Left ventricle myocardium inferior (tissue), 1 donor: Measurements from ENCODE around the gene GULP1. TPM values are rescaled to one million over a fixed set of nuclear protein-coding genes. Genes with fewer than 3 reads are reported as not detected.

Experiments
- DNase-seq: peaks from one replicate; pipeline ENCODE4 v3.0.0-alpha.2; 2020
- H3K27ac ChIP-seq: fragments of 200-600 bp; replicated peaks from 2 replicates; pipeline ENCODE4 v1.8.0; 2021
- H3K27me3 ChIP-seq: fragments of 200-600 bp; 2 replicates; pipeline ENCODE4 v1.8.0; 2021; ENCODE audit warnings: low read depth
- H3K36me3 ChIP-seq: fragments of 200-600 bp; 2 replicates; pipeline ENCODE4 v1.8.0; 2021
- H3K4me1 ChIP-seq: fragments of 200-600 bp; 2 replicates; pipeline ENCODE4 v1.8.0; 2021
- H3K4me3 ChIP-seq: fragments of 200-600 bp; 2 replicates; pipeline ENCODE4 v1.8.0; 2021; ENCODE audit warnings: mild to moderate bottlenecking, moderate library complexity
- H3K9me3 ChIP-seq: fragments of 200-600 bp; replicated peaks from 2 replicates; pipeline ENCODE4 v1.8.0; 2021
- CTCF ChIP-seq: fragments of 200-600 bp; IDR thresholded peaks from 2 replicates; pipeline ENCODE4 v1.8.0; 2021; ENCODE audit warnings: antibody characterized with exemption, mild to moderate bottlenecking, borderline replicate concordance
- intact Hi-C: fragments of 100-400 bp; cut with micrococcal nuclease; formaldehyde crosslinking; loops from one replicate; pipeline ENCODE4 v1.11.0; 2022
- total RNA-seq: library from RNA; stranded (reverse); fragmentation: NEBNext Ultra II Directional; extraction: Animal tissue kit (Norgen Biotek cat#: 25700); gene quantifications from one replicate; pipeline ENCODE4 v1.2.1, GENCODE V29; 2021
- donor health status: DM: no; HTN: yes; CAD: no; lungs with severe emphysema.

Gene GULP1
- total RNA-seq, 1 donor from 2014 or later = 5.7 TPM

GRCh38 chr2:188326290-188326668 is 34.6 kb downstream of the GULP1 start:
- DNase-seq = no peak
- intact Hi-C loops = no loop called here
- TF ChIP-seq CTCF = no peak
- H3K27ac ChIP-seq = no peak overlapping the region
- H3K4me1 ChIP-seq = peaks cover 22% of the 10 kb centered on the region
- H3K4me3 ChIP-seq = no peak overlapping the region
- H3K27me3 ChIP-seq = no peaks in the 10 kb centered on the region
- H3K9me3 ChIP-seq = no peaks in the 10 kb centered on the region
- H3K36me3 ChIP-seq = no peaks in the 10 kb centered on the region

- Histone ChIP-seq H3K4me3 (no peak overlapping the region), H3K27me3 (no peaks in the 10 kb centered on the region), H3K4me1 (peaks cover 22% of the 10 kb centered on the region), H3K36me3 (no peaks in the 10 kb centered on the region), H3K27ac (no peak overlapping the region), H3K9me3 (no peaks in the 10 kb centered on the region)
- intact Hi-C loops = no loop called here
- no peak for DNase-seq
- no peak for TF ChIP-seq CTCF
Measured at GRCh38 chr2:188326669-188327301, 35.1 kb downstream of the GULP1 start.

- H3K27me3 ChIP-seq = no peaks in the 10 kb centered on the region
- no peaks in the 10 kb centered on the region for H3K9me3 ChIP-seq
- no peak overlapping the region for H3K27ac ChIP-seq
- intact Hi-C loops = no loop called here
- no peak overlapping the region for H3K4me3 ChIP-seq
- TF ChIP-seq CTCF = no peak
- DNase-seq = no peak
- H3K4me1 ChIP-seq = peaks cover 18% of the 10 kb centered on the region
- no peaks in the 10 kb centered on the region for H3K36me3 ChIP-seq
Measured at GRCh38 chr2:188327518-188328213, 36.0 kb downstream of the GULP1 start.

GRCh38 chr2:188328419-188328818 is 36.7 kb downstream of the GULP1 start:
- no peak for DNase-seq
- intact Hi-C loops = no loop called here
- no peak for TF ChIP-seq CTCF
- Histone ChIP-seq H3K27ac (no peak overlapping the region), H3K27me3 (no peaks in the 10 kb centered on the region), H3K9me3 (no peaks in the 10 kb centered on the region), H3K4me1 (peaks cover 19% of the 10 kb centered on the region), H3K36me3 (no peaks in the 10 kb centered on the region), H3K4me3 (no peak overlapping the region)

- no peaks in the 10 kb centered on the region for H3K9me3 ChIP-seq
- H3K4me1 ChIP-seq = peaks cover 34% of the 10 kb centered on the region
- H3K36me3 ChIP-seq = no peaks in the 10 kb centered on the region
- no peaks in the 10 kb centered on the region for H3K27me3 ChIP-seq
- TF ChIP-seq CTCF = no peak
- no peak overlapping the region for H3K4me3 ChIP-seq
- no peak for DNase-seq
- intact Hi-C loops = no loop called here
- H3K27ac ChIP-seq = no peak overlapping the region
Measured at GRCh38 chr2:188330316-188331053, 38.8 kb downstream of the GULP1 start.
